ENCODE measurements around the gene FHAD1. TPM values are rescaled to one million over a fixed set of nuclear protein-coding genes. Genes with fewer than 3 reads are reported as not detected.
A peak's percentile ranks its signal among the peaks of the same experiment; 100 is the strongest.

The FHAD1 gene
- total RNA-seq = not detected
- long read RNA-seq = 0 reads

- ATAC-seq (ENCODE audit: poor library complexity) = peak; percentile 67
- intact Hi-C loops (cut with DNase I) = no loop called here
- peak; percentile 73 for DNase-seq
These were observed at the start of gene FHAD1 for GRCh38 chr1:15246960-15247614. Gene FHAD1, plus strand, starts transcription at chr1:15247223. Its CDS starts 4,562 bp downstream, at chr1:15251785.

GRCh38 chr1:15197591-15198447, 49.2 kb upstream of the FHAD1 start:
- DNase-seq (no peak), ATAC-seq (ENCODE audit: poor library complexity) (no peak)
- intact Hi-C loops (cut with DNase I) = no loop called here

- ATAC-seq (ENCODE audit: poor library complexity) = no peak
- intact Hi-C loops (cut with DNase I) = no loop called here
These were observed 48.3 kb upstream of the FHAD1 start for GRCh38 chr1:15198684-15199083.

DNA sequence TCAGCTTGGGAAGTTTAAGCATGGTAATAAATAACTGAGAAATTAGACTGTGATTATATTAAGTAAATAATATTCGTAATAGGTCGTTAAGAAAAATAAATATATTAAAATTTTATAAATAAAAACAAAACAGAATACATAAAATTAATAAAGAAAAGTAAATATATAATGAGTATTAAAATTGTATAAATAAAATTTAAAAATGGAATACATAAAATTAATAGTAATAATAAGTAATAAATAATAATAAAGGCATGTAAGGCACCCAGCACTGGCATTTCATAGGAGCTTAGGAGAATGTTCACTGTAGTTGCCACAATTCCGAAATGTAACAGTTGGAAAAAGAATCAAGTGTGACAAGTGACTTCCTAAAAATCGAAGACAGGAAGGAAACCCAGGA, 45.8 kb upstream of the FHAD1 start:
- DNase-seq = no peak
- intact Hi-C loops (cut with DNase I) = no loop called here
- ATAC-seq (ENCODE audit: poor library complexity) = no peak

More at GRCh38 chr1:15198684-15199083, 48.3 kb upstream of the FHAD1 start:
- no peak for DNase-seq

DNA sequence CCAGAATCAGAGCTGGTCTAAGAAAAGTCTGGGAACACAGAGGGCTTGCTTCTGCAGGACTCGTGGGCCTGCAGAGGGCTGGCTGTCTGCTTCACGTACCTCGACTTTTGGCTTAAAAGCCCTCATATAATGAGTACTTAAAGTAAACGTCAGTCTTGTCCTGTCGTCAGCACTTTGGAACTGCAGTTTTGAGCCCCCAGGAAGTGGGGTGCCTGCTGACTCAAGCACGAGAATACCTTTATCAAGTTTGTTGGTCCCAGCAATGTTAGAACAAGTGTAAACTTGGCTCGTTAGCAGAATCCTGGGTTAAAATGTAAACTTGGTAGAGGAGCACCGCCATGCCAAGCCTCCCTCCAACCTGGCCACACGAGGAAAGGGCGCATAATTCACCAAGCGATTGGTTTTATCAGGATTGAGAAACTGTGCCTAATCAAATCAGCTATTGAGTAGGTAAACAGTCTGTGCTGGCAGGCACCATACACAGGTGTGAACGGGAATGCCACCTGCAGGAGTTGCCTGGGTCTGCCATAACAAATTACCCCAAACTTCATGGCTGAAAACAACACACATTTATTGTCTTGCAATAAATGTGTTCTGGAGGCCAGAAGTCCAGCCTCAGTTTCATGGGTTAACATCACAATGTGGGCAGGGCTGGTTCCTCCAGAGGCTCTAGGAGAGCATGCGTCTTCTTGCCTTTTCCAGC, 45.0 kb upstream of the FHAD1 start:
- intact Hi-C loops (cut with DNase I) = no loop called here
- DNase-seq (no peak), ATAC-seq (ENCODE audit: poor library complexity) (no peak)

GRCh38 chr1:15204931-15205330, 42.1 kb upstream of the FHAD1 start:
- intact Hi-C loops (cut with DNase I) = no loop called here
- ATAC-seq (ENCODE audit: poor library complexity) (no peak), DNase-seq (no peak)

- intact Hi-C loops (cut with DNase I) = no loop called here
- ATAC-seq (ENCODE audit: poor library complexity) = no peak
- DNase-seq = no peak
These were observed 41.3 kb upstream of the FHAD1 start for GRCh38 chr1:15205586-15206346.

DNA sequence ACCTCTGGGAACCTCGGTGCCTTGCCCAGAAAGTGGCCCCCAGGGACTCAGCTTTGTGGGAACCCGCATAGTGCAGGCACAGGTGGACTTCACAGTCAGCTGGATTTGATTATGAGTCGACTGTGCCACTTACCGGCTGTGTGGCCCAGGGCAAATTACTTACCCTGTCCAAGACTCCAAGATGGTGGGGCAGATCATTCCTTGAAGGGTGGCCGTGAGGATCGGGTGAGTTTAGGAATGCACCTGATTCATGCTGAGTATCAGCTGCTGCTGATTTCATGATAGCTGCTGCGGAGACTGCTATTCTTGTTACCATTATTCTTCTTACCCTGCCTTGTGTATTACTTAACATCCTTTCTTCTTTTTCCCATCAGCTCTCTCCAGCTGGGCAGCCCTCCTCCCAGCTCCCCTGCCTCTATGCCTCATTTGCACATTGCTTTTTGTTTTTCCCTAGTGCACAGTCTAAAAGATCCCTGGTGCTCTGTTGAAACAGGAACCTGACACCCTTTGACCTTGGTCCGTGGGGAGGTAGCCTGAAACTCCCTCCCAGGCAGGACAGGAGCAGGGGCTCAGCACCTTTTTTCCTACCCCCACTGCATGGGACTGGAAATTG, 40.5 kb upstream of the FHAD1 start:
- intact Hi-C loops (cut with DNase I) = no loop called here
- ATAC-seq (ENCODE audit: poor library complexity) (no peak), DNase-seq (no peak)

GRCh38 chr1:15207031-15207828, 39.8 kb upstream of the FHAD1 start:
- no peak for DNase-seq
- no peak for ATAC-seq (ENCODE audit: poor library complexity)
- intact Hi-C loops (cut with DNase I) = no loop called here

- DNase-seq = no peak
- no peak for ATAC-seq (ENCODE audit: poor library complexity)
- intact Hi-C loops (cut with DNase I) = no loop called here
These were observed 39.1 kb upstream of the FHAD1 start for GRCh38 chr1:15207829-15208429.

DNA sequence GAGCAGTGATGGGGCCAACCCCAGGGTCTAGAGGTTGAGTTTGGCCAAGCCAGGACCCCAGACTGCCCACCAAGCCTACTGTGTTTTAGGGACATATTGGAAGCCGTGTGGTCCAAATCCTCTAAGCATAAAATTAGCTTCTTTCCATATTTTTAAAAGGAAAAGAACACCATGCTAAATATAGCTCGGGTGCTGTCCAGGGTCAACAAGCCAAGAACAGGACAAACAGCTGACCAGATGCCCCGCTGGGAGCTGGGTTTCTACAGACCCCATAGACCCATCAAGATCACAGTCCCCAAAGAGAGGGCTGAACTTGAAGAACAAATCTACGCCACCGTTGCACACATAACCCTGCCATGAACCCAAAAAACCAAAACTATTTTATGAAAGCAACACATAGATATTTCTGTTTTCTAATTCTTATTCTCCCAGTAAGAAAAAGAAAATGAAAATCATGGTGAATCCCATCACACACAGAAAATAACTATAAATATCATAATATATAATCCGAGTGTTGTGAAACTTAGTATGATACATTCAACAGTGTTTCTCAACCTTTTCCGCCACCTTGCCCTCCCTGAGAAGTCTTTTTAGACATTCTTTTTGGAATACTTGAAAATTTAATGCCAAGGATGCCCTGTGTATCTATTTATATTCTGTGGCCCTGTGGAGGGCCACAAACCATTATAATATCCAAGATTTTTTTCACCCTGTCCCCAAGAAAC, 36.2 kb upstream of the FHAD1 start:
- DNase-seq (no peak), ATAC-seq (ENCODE audit: poor library complexity) (peak; percentile 36)
- intact Hi-C loops (cut with DNase I) = no loop called here

GRCh38 chr1:15211424-15211823, 35.6 kb upstream of the FHAD1 start:
- intact Hi-C loops (cut with DNase I) = no loop called here
- DNase-seq (no peak), ATAC-seq (ENCODE audit: poor library complexity) (no peak)

- intact Hi-C loops (cut with DNase I) = no loop called here
- ATAC-seq (ENCODE audit: poor library complexity) (no peak), DNase-seq (no peak)
These were observed 34.6 kb upstream of the FHAD1 start for GRCh38 chr1:15212216-15212953.

- intact Hi-C loops (cut with DNase I) = no loop called here
- ATAC-seq (ENCODE audit: poor library complexity) = no peak
- DNase-seq = no peak
These were observed 34.1 kb upstream of the FHAD1 start for GRCh38 chr1:15212954-15213291.

- intact Hi-C loops (cut with DNase I) = no loop called here
- no peak for ATAC-seq (ENCODE audit: poor library complexity)
- no peak for DNase-seq
These were observed 33.6 kb upstream of the FHAD1 start for GRCh38 chr1:15213341-15213821.

DNA sequence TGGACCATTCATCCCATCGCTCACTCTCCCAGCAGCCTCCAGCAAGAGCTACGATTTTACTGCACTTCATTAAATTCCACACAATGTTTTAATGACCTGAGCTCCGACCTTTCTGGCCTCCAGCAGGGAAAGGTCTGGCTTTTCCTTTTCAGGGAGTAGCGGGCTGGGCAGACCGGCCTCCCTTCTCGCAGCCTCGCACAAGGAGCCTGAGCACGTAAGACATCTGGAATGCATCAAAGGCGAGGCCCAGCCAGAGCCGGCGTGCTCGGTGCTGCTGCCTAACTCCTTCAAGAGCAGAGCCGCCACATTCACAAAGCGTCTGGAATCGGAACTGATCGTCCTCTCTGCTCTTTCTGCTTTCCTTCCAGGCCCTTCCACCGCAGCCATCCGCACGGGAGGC, 32.5 kb upstream of the FHAD1 start:
- intact Hi-C loops (cut with DNase I) = no loop called here
- ATAC-seq (ENCODE audit: poor library complexity) = no peak
- DNase-seq = peak; percentile 53
